PFSK-1 (cell line): ENCODE measurements around the gene HDAC4.

ENCODE experiments used
- POLR2AphosphoS5 ChIP-seq: IDR thresholded peaks from 2 replicates; pipeline ENCODE4 v1.6.1; 2012; ENCODE audit warnings: low read depth, mild to moderate bottlenecking, control low read depth, low read length, moderate library complexity
- REST ChIP-seq, 2 experiments: IDR thresholded peaks; 2 replicates each; pipeline versions ENCODE4 v1.6.1 to v1.8.0; 2011 to 2012; ENCODE audit warnings: low read depth in 2 of 2, low read length in 2 of 2, control low read depth in 1 of 2, inconsistent platforms in 1 of 2, mild to moderate bottlenecking in 1 of 2, moderate library complexity in 1 of 2; ENCODE audit not compliant: insufficient read depth in 1 of 2
- TAF1 ChIP-seq: IDR thresholded peaks from 2 replicates; pipeline ENCODE4 v1.6.1; 2012; ENCODE audit warnings: low read length, control low read depth, borderline replicate concordance; ENCODE audit not compliant: insufficient read depth

GRCh38 chr2:239046822-239047221 lies 354.0 kb downstream of the HDAC4 start:
- TF ChIP-seq POLR2AphosphoS5, result no peak
- no peak for TF ChIP-seq REST (IDR thresholded peaks at IDR 0.05; ENCODE audit: insufficient read depth in 1 of 2, low read depth in 2 of 2, low read length in 2 of 2)
- TF ChIP-seq TAF1, result no peak
